Measurements from ENCODE around the gene PCSK7.
"Not testable (repeated sequence)": the region's sequence is repeated elsewhere in the genome, so short reads cannot be mapped to it uniquely, and the experiment has no call there.

PCSK7 gene

GRCh38 chr11:117197516-117198456 is 34.1 kb downstream of the PCSK7 start:
- peak; percentile 28 for DNase-seq

GRCh38 chr11:117197006-117197405 is 34.9 kb downstream of the PCSK7 start:
- no peak for DNase-seq

- DNase-seq = no peak
Measured at GRCh38 chr11:117195761-117196160, 36.1 kb downstream of the PCSK7 start.

- DNase-seq = no peak
Measured at GRCh38 chr11:117195258-117195657, 36.6 kb downstream of the PCSK7 start.

GRCh38 chr11:117194267-117194666 is 37.6 kb downstream of the PCSK7 start:
- no peak for DNase-seq

- no peak for DNase-seq
Measured at GRCh38 chr11:117193130-117194020, 38.5 kb downstream of the PCSK7 start.

- DNase-seq = no peak
Measured at GRCh38 chr11:117192401-117192875, 39.4 kb downstream of the PCSK7 start.

GRCh38 chr11:117191680-117192400 is 40.0 kb downstream of the PCSK7 start:
- DNase-seq = no peak

GRCh38 chr11:117189941-117190544 is 41.8 kb downstream of the PCSK7 start:
- no peak for DNase-seq

- DNase-seq = no peak
Measured at GRCh38 chr11:117189191-117189940, 42.5 kb downstream of the PCSK7 start.

GRCh38 chr11:117188620-117189081 is 43.2 kb downstream of the PCSK7 start:
- DNase-seq = no peak

GRCh38 chr11:117187799-117188481 is 43.9 kb downstream of the PCSK7 start:
- DNase-seq = no peak

- no peak for DNase-seq
Measured at GRCh38 chr11:117187428-117187798, 44.5 kb downstream of the PCSK7 start.

- no peak for DNase-seq
Measured at GRCh38 chr11:117187007-117187406, 44.9 kb downstream of the PCSK7 start.

- no peak for DNase-seq
Measured at GRCh38 chr11:117186431-117186761, 45.5 kb downstream of the PCSK7 start.

- no peak for DNase-seq
Measured at GRCh38 chr11:117185736-117186430, 46.0 kb downstream of the PCSK7 start.

- no peak for DNase-seq
Measured at GRCh38 chr11:117183724-117184349, 48.0 kb downstream of the PCSK7 start.

- DNase-seq = not testable (repeated sequence)
Measured at GRCh38 chr11:117183178-117183577, 48.7 kb downstream of the PCSK7 start.

- DNase-seq = no peak
Measured at GRCh38 chr11:117182551-117182935, 49.3 kb downstream of the PCSK7 start.
